Cardiac muscle cell (in vitro differentiated cells and primary cell): Measurements from ENCODE around the gene TOP2A. TPM values are rescaled to one million over a fixed set of nuclear protein-coding genes. Genes with fewer than 3 reads are reported as not detected.

Experiments used
- DNase-seq, 2 donors: peaks; one replicate each; pipeline versions ENCODE4 v3.0.0 to v3.0.0-alpha.2; 2010 to 2017; ENCODE audit warnings: low read depth in 1 of 2, low spot score in 1 of 2
- H3K27ac ChIP-seq: fragments of 200-600 bp; sonication (generic); 2 replicates; pipeline ENCODE4 v1.5.1; 2016
- H3K27me3 ChIP-seq: fragments of 200-600 bp; sonication (generic); 2 replicates; pipeline ENCODE4 v1.6.0; 2016; ENCODE audit warnings: control low read depth
- H3K36me3 ChIP-seq: fragments of 200-600 bp; sonication (generic); 2 replicates; pipeline ENCODE4 v1.5.1; 2016; ENCODE audit warnings: control low read depth
- H3K4me1 ChIP-seq: fragments of 200-600 bp; sonication (generic); 2 replicates; pipeline ENCODE4 v1.8.1; 2017; ENCODE audit warnings: low read depth, mild to moderate bottlenecking, mixed run types
- H3K4me3 ChIP-seq: fragments of 200-600 bp; sonication (generic); 2 replicates; pipeline ENCODE4 v1.5.1; 2016; ENCODE audit warnings: mild to moderate bottlenecking
- H3K9me3 ChIP-seq: fragments of 200-600 bp; sonication (generic); 2 replicates; pipeline ENCODE4 v1.5.1; 2017; ENCODE audit warnings: low read depth, mild to moderate bottlenecking, control low read depth
- CTCF ChIP-seq: IDR thresholded peaks from 2 replicates; pipeline ENCODE4 v1.5.1; 2012; ENCODE audit warnings: low read depth, mild to moderate bottlenecking, low read length
- polyA plus RNA-seq: library from polyadenylated mRNA; unstranded; fragments of >200 nt; fragmentation: Nextera tagmentation; extraction: Ambion mirVana; gene quantifications from 2 replicates; pipeline ENCODE4 v1.2.1, GENCODE V29; 2016
- total RNA-seq: library from RNA; depleted of rRNA; stranded (reverse); fragments of >200 nt; gene quantifications from 2 replicates; pipeline ENCODE4 v1.2.3, GENCODE V29; 2016

Gene TOP2A
- total and polyA plus RNA-seq, 2 experiments from 2014 or later = 21.7 to 127 TPM

DNA sequence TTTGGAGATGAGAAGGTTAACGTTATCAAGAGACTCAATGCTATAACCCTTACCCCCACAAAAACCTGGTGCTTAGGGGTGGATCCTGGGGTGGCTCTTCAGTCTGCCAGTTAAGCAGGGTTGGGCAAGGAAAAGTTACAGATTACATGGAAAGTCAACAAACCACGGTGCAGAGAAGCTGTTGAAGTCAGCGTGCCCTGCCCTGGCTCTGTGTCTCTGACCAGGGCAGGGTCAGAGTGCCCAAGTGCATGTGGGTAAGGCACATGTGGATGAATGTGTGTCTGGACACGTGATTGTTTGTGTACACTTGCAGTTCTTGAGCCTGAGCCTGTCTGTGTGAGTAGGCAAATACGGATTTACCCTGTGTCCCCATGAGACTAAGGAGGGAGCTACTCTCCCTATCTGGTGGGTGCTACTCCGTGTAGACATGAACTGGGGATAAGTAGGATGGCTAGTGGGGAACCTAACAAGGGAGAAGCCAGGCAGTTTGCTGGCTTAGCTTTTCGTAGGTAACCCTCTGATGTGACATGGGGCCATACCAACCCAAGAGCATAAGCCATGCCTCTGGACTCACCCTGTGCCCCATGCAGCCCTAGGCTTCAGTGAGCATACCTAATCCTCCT lies 31.1 kb upstream of the TOP2A start:
- no peak overlapping the region for H3K4me3 ChIP-seq
- H3K27me3 ChIP-seq = no peaks in the 10 kb centered on the region
- H3K9me3 ChIP-seq = no peaks in the 10 kb centered on the region
- peaks cover 36% of the 10 kb centered on the region for H3K4me1 ChIP-seq
- H3K36me3 ChIP-seq = peaks cover under 1% of the 10 kb centered on the region
- H3K27ac ChIP-seq = no peak overlapping the region
- no peak for DNase-seq
- TF ChIP-seq CTCF = no peak

- Histone ChIP-seq H3K4me1 (peaks cover 36% of the 10 kb centered on the region), H3K27ac (no peak overlapping the region), H3K36me3 (no peaks in the 10 kb centered on the region), H3K4me3 (no peak overlapping the region), H3K9me3 (no peaks in the 10 kb centered on the region), H3K27me3 (no peaks in the 10 kb centered on the region)
- peak in 1 of 2 donors; percentile 55 for DNase-seq
- no peak for TF ChIP-seq CTCF
Measured at GRCh38 chr17:40448213-40448638, 30.5 kb upstream of the TOP2A start.

GRCh38 chr17:40447806-40448205 lies 30.1 kb upstream of the TOP2A start:
- H3K4me1 ChIP-seq = peaks cover 36% of the 10 kb centered on the region
- H3K27me3 ChIP-seq = no peaks in the 10 kb centered on the region
- no peak for TF ChIP-seq CTCF
- DNase-seq = no peak
- no peak overlapping the region for H3K4me3 ChIP-seq
- H3K9me3 ChIP-seq = no peaks in the 10 kb centered on the region
- no peaks in the 10 kb centered on the region for H3K36me3 ChIP-seq
- no peak overlapping the region for H3K27ac ChIP-seq

DNA sequence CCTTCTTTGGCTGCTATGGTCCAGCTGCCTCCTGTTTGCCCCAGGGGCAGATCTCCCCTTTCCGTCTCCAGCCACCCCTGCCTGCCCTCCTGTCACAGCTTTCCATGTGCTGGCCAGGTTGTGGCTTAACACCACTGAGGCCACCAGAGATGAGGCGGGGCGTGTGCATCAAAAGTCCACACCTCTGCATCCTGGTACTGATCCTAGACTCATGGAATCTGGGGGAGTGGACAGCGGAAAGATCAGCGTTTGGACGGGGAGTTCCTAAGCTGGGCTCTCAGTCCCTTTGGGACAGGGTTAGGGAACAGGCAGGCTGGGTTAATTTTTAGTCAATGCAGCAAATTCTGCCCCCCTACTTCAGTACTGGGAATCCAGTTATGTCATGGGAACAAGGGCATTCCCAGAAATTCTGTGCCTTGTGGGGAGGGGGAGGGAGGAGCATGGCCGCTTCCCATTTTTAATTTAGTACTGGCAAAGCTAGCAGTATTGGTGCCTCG lies 29.5 kb upstream of the TOP2A start:
- no peaks in the 10 kb centered on the region for H3K27me3 ChIP-seq
- TF ChIP-seq CTCF = no peak
- DNase-seq = peak in 1 of 2 donors; percentile 37
- peaks cover 30% of the 10 kb centered on the region for H3K4me1 ChIP-seq
- no peaks in the 10 kb centered on the region for H3K9me3 ChIP-seq
- no peaks in the 10 kb centered on the region for H3K36me3 ChIP-seq
- no peak overlapping the region for H3K27ac ChIP-seq
- H3K4me3 ChIP-seq = no peak overlapping the region

- Histone ChIP-seq H3K27ac (no peak overlapping the region), H3K4me1 (peaks cover 17% of the 10 kb centered on the region), H3K4me3 (no peak overlapping the region), H3K27me3 (no peaks in the 10 kb centered on the region), H3K9me3 (no peaks in the 10 kb centered on the region), H3K36me3 (no peaks in the 10 kb centered on the region)
- DNase-seq = peak in 1 of 2 donors; percentile 47
- no peak for TF ChIP-seq CTCF
Measured at GRCh38 chr17:40445751-40446468, 28.2 kb upstream of the TOP2A start.
